Measurements from ENCODE around the gene ERAP2. TPM values are rescaled to one million over a fixed set of nuclear protein-coding genes. Genes with fewer than 3 reads are reported as not detected.

Gene ERAP2
- total RNA-seq, 2 donors from 2014 or later, result 5.5 to 5.9 TPM

GRCh38 chr5:96864922-96865530 lies 11.3 kb upstream of the ERAP2 start:
- Histone ChIP-seq H3K9me3 (no peaks in the 10 kb centered on the region), H3K27ac (no peak overlapping the region), H3K36me3 (no peaks in the 10 kb centered on the region), H3K27me3 (no peaks in the 10 kb centered on the region), H3K4me3 (no peak overlapping the region), H3K4me1 (no peaks in the 10 kb centered on the region)
- DNase-seq (ENCODE audit: low spot score), result no peak
- no peak for TF ChIP-seq CTCF (IDR thresholded peaks at IDR 0.05)

DNA sequence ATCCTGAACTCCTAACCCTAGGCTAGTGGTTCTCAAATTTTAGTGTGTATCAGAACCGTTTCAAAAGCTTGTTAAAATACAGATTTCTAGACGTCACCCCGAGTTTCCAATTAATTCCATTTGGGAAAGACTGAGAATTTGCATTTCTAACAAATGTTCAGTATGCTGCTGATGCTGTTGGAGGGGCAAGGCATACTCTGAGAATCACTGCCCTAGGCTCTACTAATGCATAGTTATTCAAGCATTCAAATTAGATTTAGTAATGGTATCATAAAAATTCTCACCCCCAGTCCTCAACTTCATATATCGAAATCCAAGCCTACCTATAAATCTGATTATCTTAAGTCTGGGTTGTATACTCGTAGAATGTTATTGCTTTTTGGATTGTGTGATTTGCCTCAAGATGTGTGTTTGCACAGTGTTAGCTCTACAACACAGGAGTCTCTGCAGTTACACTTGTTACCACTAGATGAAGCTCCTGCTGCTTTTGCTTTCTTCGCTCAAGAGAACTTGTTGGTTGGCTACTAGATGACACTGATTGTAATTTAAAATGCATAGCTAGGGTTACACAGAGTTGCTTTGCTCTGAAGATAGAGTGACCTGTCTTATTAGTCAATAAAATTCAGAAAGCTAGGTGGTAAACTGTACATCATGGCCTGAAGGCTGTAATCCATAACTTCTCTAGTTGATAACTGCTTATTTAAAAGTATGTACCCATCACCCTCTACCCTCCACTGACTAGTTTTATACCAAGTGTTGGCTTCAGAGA lies 7.5 kb upstream of the ERAP2 start:
- no peak for DNase-seq (ENCODE audit: low spot score)
- no peaks in the 10 kb centered on the region for H3K4me1 ChIP-seq
- no peaks in the 10 kb centered on the region for H3K36me3 ChIP-seq
- H3K27me3 ChIP-seq, result no peaks in the 10 kb centered on the region
- H3K4me3 ChIP-seq, result no peak overlapping the region
- no peaks in the 10 kb centered on the region for H3K9me3 ChIP-seq
- H3K27ac ChIP-seq, result no peak overlapping the region
- peak; percentile 88 to 94 for TF ChIP-seq CTCF (IDR thresholded peaks at IDR 0.05)

DNA sequence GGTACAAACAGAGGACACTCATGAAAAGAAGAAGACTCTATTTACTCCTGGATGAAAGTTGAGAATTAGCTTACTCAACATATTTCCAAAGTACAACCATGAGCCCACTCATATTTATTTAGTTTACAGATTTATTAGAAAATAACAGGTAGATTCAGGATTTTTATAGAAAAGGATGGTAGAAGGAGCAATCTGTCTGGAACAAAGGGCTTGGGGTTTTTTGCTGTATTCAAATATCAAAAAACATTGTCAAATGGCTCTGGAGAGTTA lies 7.0 kb upstream of the ERAP2 start:
- H3K27ac ChIP-seq, result no peak overlapping the region
- H3K27me3 ChIP-seq, result no peaks in the 10 kb centered on the region
- no peaks in the 10 kb centered on the region for H3K4me1 ChIP-seq
- H3K36me3 ChIP-seq, result no peaks in the 10 kb centered on the region
- DNase-seq (ENCODE audit: low spot score), result no peak
- no peak overlapping the region for H3K4me3 ChIP-seq
- H3K9me3 ChIP-seq, result no peaks in the 10 kb centered on the region
- TF ChIP-seq CTCF (IDR thresholded peaks at IDR 0.05), result no peak

- no peaks in the 10 kb centered on the region for H3K9me3 ChIP-seq
- no peak for TF ChIP-seq CTCF (IDR thresholded peaks at IDR 0.05)
- no peak overlapping the region for H3K4me3 ChIP-seq
- DNase-seq (ENCODE audit: low spot score), result no peak
- no peaks in the 10 kb centered on the region for H3K4me1 ChIP-seq
- H3K27ac ChIP-seq, result no peak overlapping the region
- H3K27me3 ChIP-seq, result no peaks in the 10 kb centered on the region
- no peaks in the 10 kb centered on the region for H3K36me3 ChIP-seq
Measured at GRCh38 chr5:96870094-96871026, 5.9 kb upstream of the ERAP2 start.

GRCh38 chr5:96871027-96871399 lies 5.3 kb upstream of the ERAP2 start:
- no peak for TF ChIP-seq CTCF (IDR thresholded peaks at IDR 0.05)
- Histone ChIP-seq H3K4me1 (peaks cover 0 to 6% of the 10 kb centered on the region in 2 donors), H3K27me3 (no peaks in the 10 kb centered on the region), H3K4me3 (no peak overlapping the region), H3K27ac (no peak overlapping the region), H3K36me3 (no peaks in the 10 kb centered on the region), H3K9me3 (no peaks in the 10 kb centered on the region)
- no peak for DNase-seq (ENCODE audit: low spot score)

Data from right atrium auricular region (tissue), 2 donors.